Measurements from ENCODE around the gene OTOS. TPM values are rescaled to one million over a fixed set of nuclear protein-coding genes. Genes with fewer than 3 reads are reported as not detected.

OTOS gene
- total and polyA plus RNA-seq, 2 of the 13 experiments (the other 11 are each of a cell fraction or from before 2014, with no cell fraction given): not detected

DNA sequence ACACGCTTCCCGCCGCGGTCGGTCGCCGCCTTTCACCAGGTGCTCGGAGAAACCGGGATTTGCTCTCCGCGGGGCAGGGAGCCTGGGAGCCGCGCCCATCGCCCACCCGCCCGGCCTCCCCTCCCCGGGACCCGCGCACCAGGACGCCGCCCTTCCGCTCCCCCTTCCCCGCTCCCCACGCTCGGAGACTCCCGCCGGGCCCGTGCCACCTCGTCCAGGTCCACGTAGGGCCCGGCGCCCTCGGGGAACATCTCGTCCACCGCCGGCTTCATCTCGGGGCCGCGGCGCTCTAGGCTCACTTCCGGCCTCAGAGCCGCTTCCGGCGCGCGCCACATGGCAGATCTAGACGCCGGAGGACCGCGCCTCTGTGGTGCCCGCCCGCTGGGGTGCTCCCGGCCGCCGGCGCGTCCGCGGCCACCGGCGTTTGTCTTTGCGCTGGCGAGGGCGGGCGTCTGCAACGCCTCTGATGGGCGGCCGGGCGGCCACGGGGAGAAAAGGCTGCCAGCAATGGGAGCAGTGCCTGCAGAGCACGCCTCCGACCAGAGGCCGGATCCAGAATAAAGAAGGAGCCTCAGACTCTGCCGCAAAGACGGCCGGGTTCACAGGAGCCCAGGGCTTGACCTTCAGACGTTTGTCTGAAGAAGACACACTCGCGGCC lies 4.3 kb downstream of the OTOS start, which contains the start of gene COPS9 (continued):
- TF ChIP-seq, protein P1, sequence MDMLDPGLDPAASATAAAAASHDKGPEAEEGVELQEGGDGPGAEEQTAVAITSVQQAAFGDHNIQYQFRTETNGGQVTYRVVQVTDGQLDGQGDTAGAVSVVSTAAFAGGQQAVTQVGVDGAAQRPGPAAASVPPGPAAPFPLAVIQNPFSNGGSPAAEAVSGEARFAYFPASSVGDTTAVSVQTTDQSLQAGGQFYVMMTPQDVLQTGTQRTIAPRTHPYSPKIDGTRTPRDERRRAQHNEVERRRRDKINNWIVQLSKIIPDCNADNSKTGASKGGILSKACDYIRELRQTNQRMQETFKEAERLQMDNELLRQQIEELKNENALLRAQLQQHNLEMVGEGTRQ (IDR thresholded peaks at IDR 0.05; ENCODE audit: low read depth, low read length): no peak
- TF ChIP-seq, protein P1 (CRISPR knock-in tag; IDR thresholded peaks at IDR 0.05; ENCODE audit: borderline replicate concordance): no peak
- TF ChIP-seq KDM2A (CRISPR knock-in tag; IDR thresholded peaks at IDR 0.05; ENCODE audit: borderline replicate concordance, low read depth): peak; percentile 96
- TF ChIP-seq ZNF292 (CRISPR knock-in tag; IDR thresholded peaks at IDR 0.05; ENCODE audit: borderline replicate concordance, low read depth): no peak
- no peak for TF ChIP-seq ZNF101 (CRISPR knock-in tag; IDR thresholded peaks at IDR 0.05; ENCODE audit: borderline replicate concordance, low read depth)
- peak; percentile 58; the same call in 1 of the 2 replicates for TF ChIP-seq ZNF160 (CRISPR knock-in tag; IDR thresholded peaks at IDR 0.05)
- TF ChIP-seq, protein P2, sequence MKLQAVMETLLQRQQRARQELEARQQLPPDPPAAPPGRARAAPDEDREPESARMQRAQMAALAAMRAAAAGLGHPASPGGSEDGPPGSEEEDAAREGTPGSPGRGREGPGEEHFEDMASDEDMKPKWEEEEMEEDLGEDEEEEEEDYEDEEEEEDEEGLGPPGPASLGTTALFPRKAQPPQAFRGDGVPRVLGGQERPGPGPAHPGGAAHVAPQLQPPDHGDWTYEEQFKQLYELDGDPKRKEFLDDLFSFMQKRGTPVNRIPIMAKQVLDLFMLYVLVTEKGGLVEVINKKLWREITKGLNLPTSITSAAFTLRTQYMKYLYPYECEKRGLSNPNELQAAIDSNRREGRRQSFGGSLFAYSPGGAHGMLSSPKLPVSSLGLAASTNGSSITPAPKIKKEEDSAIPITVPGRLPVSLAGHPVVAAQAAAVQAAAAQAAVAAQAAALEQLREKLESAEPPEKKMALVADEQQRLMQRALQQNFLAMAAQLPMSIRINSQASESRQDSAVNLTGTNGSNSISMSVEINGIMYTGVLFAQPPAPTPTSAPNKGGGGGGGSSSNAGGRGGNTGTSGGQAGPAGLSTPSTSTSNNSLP (IDR thresholded peaks at IDR 0.05; ENCODE audit: low read depth, low read length): no peak
- TF ChIP-seq, protein P3, sequence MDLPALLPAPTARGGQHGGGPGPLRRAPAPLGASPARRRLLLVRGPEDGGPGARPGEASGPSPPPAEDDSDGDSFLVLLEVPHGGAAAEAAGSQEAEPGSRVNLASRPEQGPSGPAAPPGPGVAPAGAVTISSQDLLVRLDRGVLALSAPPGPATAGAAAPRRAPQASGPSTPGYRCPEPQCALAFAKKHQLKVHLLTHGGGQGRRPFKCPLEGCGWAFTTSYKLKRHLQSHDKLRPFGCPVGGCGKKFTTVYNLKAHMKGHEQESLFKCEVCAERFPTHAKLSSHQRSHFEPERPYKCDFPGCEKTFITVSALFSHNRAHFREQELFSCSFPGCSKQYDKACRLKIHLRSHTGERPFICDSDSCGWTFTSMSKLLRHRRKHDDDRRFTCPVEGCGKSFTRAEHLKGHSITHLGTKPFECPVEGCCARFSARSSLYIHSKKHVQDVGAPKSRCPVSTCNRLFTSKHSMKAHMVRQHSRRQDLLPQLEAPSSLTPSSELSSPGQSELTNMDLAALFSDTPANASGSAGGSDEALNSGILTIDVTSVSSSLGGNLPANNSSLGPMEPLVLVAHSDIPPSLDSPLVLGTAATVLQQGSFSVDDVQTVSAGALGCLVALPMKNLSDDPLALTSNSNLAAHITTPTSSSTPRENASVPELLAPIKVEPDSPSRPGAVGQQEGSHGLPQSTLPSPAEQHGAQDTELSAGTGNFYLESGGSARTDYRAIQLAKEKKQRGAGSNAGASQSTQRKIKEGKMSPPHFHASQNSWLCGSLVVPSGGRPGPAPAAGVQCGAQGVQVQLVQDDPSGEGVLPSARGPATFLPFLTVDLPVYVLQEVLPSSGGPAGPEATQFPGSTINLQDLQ (CRISPR knock-in tag; IDR thresholded peaks at IDR 0.05): peak; percentile 70; the same call in 1 of the 2 replicates
- TF ChIP-seq, protein P4, sequence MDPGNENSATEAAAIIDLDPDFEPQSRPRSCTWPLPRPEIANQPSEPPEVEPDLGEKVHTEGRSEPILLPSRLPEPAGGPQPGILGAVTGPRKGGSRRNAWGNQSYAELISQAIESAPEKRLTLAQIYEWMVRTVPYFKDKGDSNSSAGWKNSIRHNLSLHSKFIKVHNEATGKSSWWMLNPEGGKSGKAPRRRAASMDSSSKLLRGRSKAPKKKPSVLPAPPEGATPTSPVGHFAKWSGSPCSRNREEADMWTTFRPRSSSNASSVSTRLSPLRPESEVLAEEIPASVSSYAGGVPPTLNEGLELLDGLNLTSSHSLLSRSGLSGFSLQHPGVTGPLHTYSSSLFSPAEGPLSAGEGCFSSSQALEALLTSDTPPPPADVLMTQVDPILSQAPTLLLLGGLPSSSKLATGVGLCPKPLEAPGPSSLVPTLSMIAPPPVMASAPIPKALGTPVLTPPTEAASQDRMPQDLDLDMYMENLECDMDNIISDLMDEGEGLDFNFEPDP (CRISPR knock-in tag; conservative IDR thresholded peaks at IDR 0.05): no peak
- TF ChIP-seq BHLHE40 (IDR thresholded peaks at IDR 0.05; ENCODE audit: low read length): no peak; the same call in 1 of the 2 replicates
- TF ChIP-seq ZNF256 (CRISPR knock-in tag; conservative IDR thresholded peaks at IDR 0.05): no peak
- no peak for TF ChIP-seq ZFP1 (CRISPR knock-in tag; IDR thresholded peaks at IDR 0.05)
- TF ChIP-seq FOXP1 (IDR thresholded peaks at IDR 0.05): no peak
- no peak for TF ChIP-seq FOXP1 (CRISPR knock-in tag; IDR thresholded peaks at IDR 0.05)
- no peak for TF ChIP-seq ZNF329 (CRISPR knock-in tag; IDR thresholded peaks at IDR 0.05; ENCODE audit: low read depth)
- TF ChIP-seq, protein P5, sequence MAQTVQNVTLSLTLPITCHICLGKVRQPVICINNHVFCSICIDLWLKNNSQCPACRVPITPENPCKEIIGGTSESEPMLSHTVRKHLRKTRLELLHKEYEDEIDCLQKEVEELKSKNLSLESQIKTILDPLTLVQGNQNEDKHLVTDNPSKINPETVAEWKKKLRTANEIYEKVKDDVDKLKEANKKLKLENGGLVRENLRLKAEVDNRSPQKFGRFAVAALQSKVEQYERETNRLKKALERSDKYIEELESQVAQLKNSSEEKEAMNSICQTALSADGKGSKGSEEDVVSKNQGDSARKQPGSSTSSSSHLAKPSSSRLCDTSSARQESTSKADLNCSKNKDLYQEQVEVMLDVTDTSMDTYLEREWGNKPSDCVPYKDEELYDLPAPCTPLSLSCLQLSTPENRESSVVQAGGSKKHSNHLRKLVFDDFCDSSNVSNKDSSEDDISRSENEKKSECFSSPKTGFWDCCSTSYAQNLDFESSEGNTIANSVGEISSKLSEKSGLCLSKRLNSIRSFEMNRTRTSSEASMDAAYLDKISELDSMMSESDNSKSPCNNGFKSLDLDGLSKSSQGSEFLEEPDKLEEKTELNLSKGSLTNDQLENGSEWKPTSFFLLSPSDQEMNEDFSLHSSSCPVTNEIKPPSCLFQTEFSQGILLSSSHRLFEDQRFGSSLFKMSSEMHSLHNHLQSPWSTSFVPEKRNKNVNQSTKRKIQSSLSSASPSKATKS (CRISPR knock-in tag; IDR thresholded peaks at IDR 0.05): no peak
- TF ChIP-seq ZNF766 (CRISPR knock-in tag; IDR thresholded peaks at IDR 0.05; ENCODE audit: borderline replicate concordance): no peak
- TF ChIP-seq, protein P6, sequence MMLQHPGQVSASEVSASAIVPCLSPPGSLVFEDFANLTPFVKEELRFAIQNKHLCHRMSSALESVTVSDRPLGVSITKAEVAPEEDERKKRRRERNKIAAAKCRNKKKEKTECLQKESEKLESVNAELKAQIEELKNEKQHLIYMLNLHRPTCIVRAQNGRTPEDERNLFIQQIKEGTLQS (CRISPR knock-in tag; IDR thresholded peaks at IDR 0.05): no peak
- TF ChIP-seq IRX3 (CRISPR knock-in tag; IDR thresholded peaks at IDR 0.05; ENCODE audit: borderline replicate concordance, low read depth): no peak
